ENCODE data around the gene FBXO17. TPM values are rescaled to one million over a fixed set of nuclear protein-coding genes. Genes with fewer than 3 reads are reported as not detected.

FBXO17 gene
- total and polyA plus RNA-seq, 2 experiments from 2014 or later = 30.3 to 36.4 TPM

DNA sequence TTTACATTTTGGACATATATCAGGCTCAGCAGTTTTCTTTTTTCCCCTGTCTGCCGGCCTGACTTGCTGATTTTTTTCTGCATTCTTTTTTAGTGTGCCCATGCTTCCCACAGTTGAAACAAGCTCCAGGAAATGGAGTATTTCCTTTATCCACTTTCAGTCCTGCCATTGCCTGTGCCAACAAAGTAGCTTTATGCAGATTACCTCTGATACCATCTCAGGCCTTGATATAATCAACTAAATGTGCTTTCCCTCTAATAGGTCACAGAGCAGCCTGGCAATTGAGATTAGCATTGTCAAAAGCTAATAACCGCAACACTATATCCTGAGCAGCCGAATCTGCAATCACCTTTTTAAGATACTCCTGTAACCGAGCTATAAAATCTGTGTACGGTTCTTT, 35.6 kb downstream of the FBXO17 start:
- Histone ChIP-seq H3K9ac (no peak overlapping the region), H3K9me2 (ENCODE audit: insufficient read depth) (no peaks in the 10 kb centered on the region), H3K4me3 (no peak overlapping the region), H4K20me1 (ENCODE audit: insufficient read depth) (no peaks in the 10 kb centered on the region), H3K79me2 (ENCODE audit: insufficient read depth) (no peaks in the 10 kb centered on the region), H3F3A (ENCODE audit: insufficient read depth) (no peaks in the 10 kb centered on the region), H2AFZ (no peak overlapping the region), H3K4me1 (ENCODE audit: insufficient read depth) (no peaks in the 10 kb centered on the region), H3K9me3 (ENCODE audit: low read depth) (no peaks in the 10 kb centered on the region), H3K36me3 (ENCODE audit: low read depth) (peaks cover 5% of the 10 kb centered on the region; the same call in 1 of the 2 replicates), H3K4me2 (ENCODE audit: unreplicated experiment) (no peak overlapping the region), H3K27me3 (replicated peaks; ENCODE audit: insufficient read depth) (no peaks in the 10 kb centered on the region), H3K27ac (no peak overlapping the region)
- in situ Hi-C loops (cut with MboI) = no loop called here
- no peak for DNase-seq
- WGBS, 2 experiments (ENCODE audit: low coverage in 1 of 2, low lambda C conversion rate in 2 of 2, missing lambda C conversion rate in 2 of 2) = 64 to 69% methylated on average over 5 of the region's 5 CpGs
- no peak for TF ChIP-seq EZH2 (IDR thresholded peaks at IDR 0.05; ENCODE audit: insufficient read depth, poor library complexity, severe bottlenecking)
- no peak for TF ChIP-seq EZH2phosphoT487 (IDR thresholded peaks at IDR 0.05; ENCODE audit: insufficient read depth, low read depth)

- Histone ChIP-seq H2AFZ (no peak overlapping the region), H3K9ac (no peak overlapping the region)
These were observed 42.0 kb downstream of the FBXO17 start for GRCh38 chr19:38933544-38933943.

GRCh38 chr19:38932425-38933179, 42.9 kb downstream of the FBXO17 start:
- 88 to 90% methylated on average over 29 of the region's 29 CpGs for WGBS, 2 experiments (ENCODE audit: low coverage in 1 of 2, low lambda C conversion rate in 2 of 2, missing lambda C conversion rate in 2 of 2)
- no peak overlapping the region for H3K4me2 ChIP-seq (ENCODE audit: unreplicated experiment)
- H3K9me2 ChIP-seq (ENCODE audit: insufficient read depth) = no peaks in the 10 kb centered on the region
- H3K36me3 ChIP-seq (ENCODE audit: low read depth) = no peaks in the 10 kb centered on the region
- peaks cover 53% of the 10 kb centered on the region for H3K79me2 ChIP-seq (ENCODE audit: insufficient read depth)
- DNase-seq = peak; percentile 65
- H3K27me3 ChIP-seq (replicated peaks; ENCODE audit: insufficient read depth) = no peaks in the 10 kb centered on the region
- no peak overlapping the region for H2AFZ ChIP-seq
- H4K20me1 ChIP-seq (ENCODE audit: insufficient read depth) = no peaks in the 10 kb centered on the region
- no peaks in the 10 kb centered on the region for H3K9me3 ChIP-seq (ENCODE audit: low read depth)
- H3F3A ChIP-seq (ENCODE audit: insufficient read depth) = no peaks in the 10 kb centered on the region
- no peak for TF ChIP-seq EZH2 (IDR thresholded peaks at IDR 0.05; ENCODE audit: insufficient read depth, poor library complexity, severe bottlenecking)
- no peak for TF ChIP-seq EZH2phosphoT487 (IDR thresholded peaks at IDR 0.05; ENCODE audit: insufficient read depth, low read depth)
- no peak overlapping the region for H3K9ac ChIP-seq
- peaks cover 12% of the 10 kb centered on the region; the same call in 1 of the 2 replicates for H3K4me1 ChIP-seq (ENCODE audit: insufficient read depth)
- H3K27ac ChIP-seq = no peak overlapping the region
- in situ Hi-C loops (cut with MboI) = no loop called here
- H3K4me3 ChIP-seq = no peak overlapping the region

More at GRCh38 chr19:38933544-38933943, 42.0 kb downstream of the FBXO17 start:
- Histone ChIP-seq H3K4me3 (no peak overlapping the region), H3K27me3 (replicated peaks; ENCODE audit: insufficient read depth) (no peaks in the 10 kb centered on the region), H4K20me1 (ENCODE audit: insufficient read depth) (no peaks in the 10 kb centered on the region), H3K79me2 (ENCODE audit: insufficient read depth) (peaks cover 45% of the 10 kb centered on the region), H3K9me3 (ENCODE audit: low read depth) (no peaks in the 10 kb centered on the region), H3K4me2 (ENCODE audit: unreplicated experiment) (no peak overlapping the region), H3F3A (ENCODE audit: insufficient read depth) (no peaks in the 10 kb centered on the region), H3K36me3 (ENCODE audit: low read depth) (no peaks in the 10 kb centered on the region), H3K9me2 (ENCODE audit: insufficient read depth) (no peaks in the 10 kb centered on the region), H3K27ac (no peak overlapping the region), H3K4me1 (ENCODE audit: insufficient read depth) (peaks cover 12% of the 10 kb centered on the region; the same call in 1 of the 2 replicates)
- DNase-seq = no peak
- 92 to 97% methylated on average over 4 of the region's 4 CpGs for WGBS, 2 experiments (ENCODE audit: low coverage in 1 of 2, low lambda C conversion rate in 2 of 2, missing lambda C conversion rate in 2 of 2)
- no peak for TF ChIP-seq EZH2phosphoT487 (IDR thresholded peaks at IDR 0.05; ENCODE audit: insufficient read depth, low read depth)
- TF ChIP-seq EZH2 (IDR thresholded peaks at IDR 0.05; ENCODE audit: insufficient read depth, poor library complexity, severe bottlenecking) = no peak
- in situ Hi-C loops (cut with MboI) = no loop called here

DNA sequence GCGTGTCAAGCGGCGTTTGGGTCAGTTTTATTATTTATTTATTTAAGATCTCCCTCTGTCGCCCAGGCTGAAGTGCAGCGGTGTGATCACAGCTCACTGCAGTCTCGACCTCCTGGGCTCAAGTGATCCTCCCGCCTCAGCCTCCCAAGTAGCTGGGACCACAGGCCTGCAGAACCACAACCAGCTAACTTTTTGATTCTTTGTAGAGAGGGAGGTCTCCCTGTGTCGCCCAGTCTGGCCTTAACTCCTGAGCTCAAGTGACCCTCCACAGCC, 44.1 kb downstream of the FBXO17 start:
- TF ChIP-seq EZH2 (IDR thresholded peaks at IDR 0.05; ENCODE audit: insufficient read depth, poor library complexity, severe bottlenecking) = no peak
- TF ChIP-seq EZH2phosphoT487 (IDR thresholded peaks at IDR 0.05; ENCODE audit: insufficient read depth, low read depth) = no peak
- Histone ChIP-seq H3F3A (ENCODE audit: insufficient read depth) (no peaks in the 10 kb centered on the region), H3K79me2 (ENCODE audit: insufficient read depth) (peaks cover 55% of the 10 kb centered on the region), H3K9me3 (ENCODE audit: low read depth) (no peaks in the 10 kb centered on the region), H4K20me1 (ENCODE audit: insufficient read depth) (no peaks in the 10 kb centered on the region), H3K27ac (peak overlapping the region; percentile 77; the same call in 1 of the 2 replicates), H3K36me3 (ENCODE audit: low read depth) (no peaks in the 10 kb centered on the region), H3K4me3 (peak overlapping the region; percentile 82), H3K27me3 (replicated peaks; ENCODE audit: insufficient read depth) (no peaks in the 10 kb centered on the region), H3K9me2 (ENCODE audit: insufficient read depth) (no peaks in the 10 kb centered on the region), H3K4me1 (ENCODE audit: insufficient read depth) (peaks cover 12% of the 10 kb centered on the region; the same call in 1 of the 2 replicates), H3K4me2 (ENCODE audit: unreplicated experiment) (peak overlapping the region; percentile 94), H2AFZ (0 out of 2 replicates have a peak overlapping the region, but pooled peaks have one; percentile 83), H3K9ac (peak overlapping the region; percentile 93)
- in situ Hi-C loops (cut with MboI) = no loop called here
- WGBS, 2 experiments (ENCODE audit: low coverage in 1 of 2, low lambda C conversion rate in 2 of 2, missing lambda C conversion rate in 2 of 2) = 22 to 26% methylated on average over 8 of the region's 8 CpGs
- no peak for DNase-seq

Data from GM23248 (cell line).